ENCODE measurements around the gene GRK5. TPM values are rescaled to one million over a fixed set of nuclear protein-coding genes. Genes with fewer than 3 reads are reported as not detected.

The GRK5 gene
- polyA plus RNA-seq, 1 experiment, result 20.8 TPM

- DNase-seq (ENCODE audit: low read depth), result no peak
- H3K36me3 ChIP-seq (ENCODE audit: control insufficient read depth, insufficient read depth, low read length), result peaks cover 2% of the 10 kb centered on the region
- H3K4me3 ChIP-seq (ENCODE audit: low read depth, low read length), result no peak overlapping the region
- no peak for TF ChIP-seq CTCF (IDR thresholded peaks at IDR 0.05; ENCODE audit: insufficient read depth, low read depth, low read length)
- ChIA-PET CTCF (no interaction called here), POLR2A (no interaction called here)
- H3K27me3 ChIP-seq (ENCODE audit: control insufficient read depth, insufficient read depth, low read length), result no peaks in the 10 kb centered on the region
Observed at GRCh38 chr10:119351189-119351588, 143.8 kb downstream of the GRK5 start.

GRCh38 chr10:119352042-119352441 is 144.7 kb downstream of the GRK5 start:
- DNase-seq (ENCODE audit: low read depth), result no peak
- ChIA-PET POLR2A (no interaction called here), CTCF (interaction anchor here (0.8 to 1.4 kb wide), 3 partner anchors 10 to 148 kb away, joined by 3 to 7 read pairs (median 3); no protein-coding TSS in a partner anchor)
- no peak for TF ChIP-seq CTCF (IDR thresholded peaks at IDR 0.05; ENCODE audit: insufficient read depth, low read depth, low read length)
- H3K27me3 ChIP-seq (ENCODE audit: control insufficient read depth, insufficient read depth, low read length), result no peaks in the 10 kb centered on the region
- peaks cover 2% of the 10 kb centered on the region for H3K36me3 ChIP-seq (ENCODE audit: control insufficient read depth, insufficient read depth, low read length)
- H3K4me3 ChIP-seq (ENCODE audit: low read depth, low read length), result no peak overlapping the region

GRCh38 chr10:119352807-119353206 is 145.4 kb downstream of the GRK5 start:
- POLR2A ChIA-PET, result no interaction called here
- no peak overlapping the region for H3K4me3 ChIP-seq (ENCODE audit: low read depth, low read length)
- DNase-seq (ENCODE audit: low read depth), result no peak
- no peak for TF ChIP-seq CTCF (IDR thresholded peaks at IDR 0.05; ENCODE audit: insufficient read depth, low read depth, low read length)
- H3K36me3 ChIP-seq (ENCODE audit: control insufficient read depth, insufficient read depth, low read length), result peaks cover 2% of the 10 kb centered on the region
- no peaks in the 10 kb centered on the region for H3K27me3 ChIP-seq (ENCODE audit: control insufficient read depth, insufficient read depth, low read length)
- CTCF ChIA-PET, result interaction anchor here (0.8 to 1.4 kb wide), 3 partner anchors 10 to 148 kb away, joined by 3 to 7 read pairs (median 3); no protein-coding TSS in a partner anchor

GRCh38 chr10:119353421-119353820 is 146.1 kb downstream of the GRK5 start:
- CTCF ChIA-PET, result no interaction called here
- Histone ChIP-seq H3K4me3 (ENCODE audit: low read depth, low read length) (no peak overlapping the region), H3K27me3 (ENCODE audit: control insufficient read depth, insufficient read depth, low read length) (no peaks in the 10 kb centered on the region), H3K36me3 (ENCODE audit: control insufficient read depth, insufficient read depth, low read length) (peaks cover 4% of the 10 kb centered on the region)
- DNase-seq (ENCODE audit: low read depth), result no peak
- POLR2A ChIA-PET, result no interaction called here
- no peak for TF ChIP-seq CTCF (IDR thresholded peaks at IDR 0.05; ENCODE audit: insufficient read depth, low read depth, low read length)

GRCh38 chr10:119355930-119356329 is 148.6 kb downstream of the GRK5 start:
- no peak for DNase-seq (ENCODE audit: low read depth)
- TF ChIP-seq CTCF (IDR thresholded peaks at IDR 0.05; ENCODE audit: insufficient read depth, low read depth, low read length), result peak; percentile 34; the same call in 1 of the 2 replicates
- ChIA-PET CTCF (interaction anchor here (1.1 kb wide), 1 partner anchor 18 kb away, joined by 3 read pairs; no protein-coding TSS in a partner anchor), POLR2A (no interaction called here)
- Histone ChIP-seq H3K4me3 (ENCODE audit: low read depth, low read length) (no peak overlapping the region), H3K36me3 (ENCODE audit: control insufficient read depth, insufficient read depth, low read length) (peaks cover 3% of the 10 kb centered on the region), H3K27me3 (ENCODE audit: control insufficient read depth, insufficient read depth, low read length) (no peaks in the 10 kb centered on the region)

Data from BJ (cell line).